BE2C (cell line): Measurements from ENCODE around the gene ZNF41.

Experiments
- DNase-seq: peaks from one replicate; pipeline ENCODE4 v3.0.0-alpha.2; 2020
- H3K27me3 ChIP-seq: fragments of 250-450 bp; sonication (Bioruptor Pico); 2 replicates; pipeline ENCODE4 v1.5.1; 2020; ENCODE audit warnings: mild to moderate bottlenecking
- H3K36me3 ChIP-seq: fragments of 250-450 bp; sonication (Bioruptor Pico); 2 replicates; pipeline ENCODE4 v1.5.1; 2020; ENCODE audit warnings: mild to moderate bottlenecking
- H3K4me1 ChIP-seq: fragments of 250-450 bp; sonication (Bioruptor Pico); 2 replicates; pipeline ENCODE4 v1.5.1; 2020
- H3K4me3 ChIP-seq: 2 replicates; pipeline ENCODE4 v1.5.1; 2011; ENCODE audit warnings: low read depth, low read length
- H3K9me3 ChIP-seq: fragments of 250-450 bp; sonication (Bioruptor Pico); 2 replicates; pipeline ENCODE4 v1.5.1; 2020
- CTCF ChIP-seq: IDR thresholded peaks from 2 replicates; pipeline ENCODE4 v1.5.1; 2012; ENCODE audit warnings: mild to moderate bottlenecking, low read depth, low read length

Gene ZNF41

DNA sequence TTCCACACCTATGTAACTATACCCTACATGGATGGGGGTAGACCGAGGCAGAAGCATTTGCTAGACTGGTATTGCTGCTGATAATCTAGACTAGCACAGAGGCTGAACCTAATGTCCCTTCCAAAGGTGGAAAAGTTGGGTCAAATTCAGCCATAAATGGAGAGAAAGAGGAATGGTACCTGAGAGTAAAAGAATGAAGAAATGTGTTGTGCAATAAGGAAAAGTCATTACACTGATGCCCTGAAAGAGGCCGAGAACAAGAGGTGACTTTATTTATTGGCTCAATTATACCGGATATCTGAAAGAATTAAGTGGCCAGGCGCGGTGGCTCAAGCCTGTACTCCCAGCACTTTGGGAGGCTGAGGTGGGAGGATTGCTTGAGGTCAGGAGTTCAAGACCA, 52.1 kb downstream of the ZNF41 start:
- H3K4me1 ChIP-seq = no peaks in the 10 kb centered on the region
- H3K4me3 ChIP-seq = no peak overlapping the region
- DNase-seq = no peak
- no peaks in the 10 kb centered on the region for H3K27me3 ChIP-seq
- H3K36me3 ChIP-seq = no peaks in the 10 kb centered on the region
- TF ChIP-seq CTCF = no peak
- no peaks in the 10 kb centered on the region for H3K9me3 ChIP-seq

GRCh38 chrX:47422444-47422843, 60.6 kb downstream of the ZNF41 start:
- DNase-seq = no peak
- Histone ChIP-seq H3K9me3 (no peaks in the 10 kb centered on the region), H3K36me3 (no peaks in the 10 kb centered on the region), H3K4me1 (no peaks in the 10 kb centered on the region), H3K27me3 (no peaks in the 10 kb centered on the region), H3K4me3 (no peak overlapping the region)
- no peak for TF ChIP-seq CTCF

- H3K9me3 ChIP-seq = no peaks in the 10 kb centered on the region
- no peaks in the 10 kb centered on the region for H3K4me1 ChIP-seq
- H3K36me3 ChIP-seq = no peaks in the 10 kb centered on the region
- H3K27me3 ChIP-seq = no peaks in the 10 kb centered on the region
- TF ChIP-seq CTCF = no peak
- DNase-seq = no peak
- no peak overlapping the region for H3K4me3 ChIP-seq
These were observed 62.1 kb downstream of the ZNF41 start for GRCh38 chrX:47420962-47421361.

- Histone ChIP-seq H3K4me1 (no peaks in the 10 kb centered on the region), H3K9me3 (no peaks in the 10 kb centered on the region), H3K4me3 (no peak overlapping the region), H3K27me3 (no peaks in the 10 kb centered on the region), H3K36me3 (no peaks in the 10 kb centered on the region)
- no peak for TF ChIP-seq CTCF
- no peak for DNase-seq
These were observed 62.8 kb downstream of the ZNF41 start for GRCh38 chrX:47420265-47420664.

DNA sequence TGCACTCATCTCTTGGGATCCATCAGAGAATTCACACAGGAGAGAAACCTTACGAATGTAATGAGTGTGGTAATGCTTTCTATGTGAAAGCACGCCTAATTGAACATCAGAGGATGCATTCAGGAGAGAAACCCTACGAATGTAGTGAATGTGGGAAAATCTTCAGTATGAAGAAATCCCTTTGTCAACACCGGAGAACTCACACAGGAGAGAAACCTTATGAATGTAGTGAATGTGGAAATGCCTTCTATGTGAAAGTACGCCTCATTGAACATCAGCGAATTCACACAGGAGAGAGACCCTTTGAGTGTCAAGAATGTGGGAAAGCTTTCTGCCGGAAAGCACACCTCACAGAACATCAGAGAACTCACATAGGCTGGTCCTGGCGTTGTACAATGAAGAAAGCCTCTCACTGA, 69.8 kb downstream of the ZNF41 start:
- no peaks in the 10 kb centered on the region for H3K36me3 ChIP-seq
- DNase-seq = no peak
- H3K4me3 ChIP-seq = no peak overlapping the region
- no peaks in the 10 kb centered on the region for H3K4me1 ChIP-seq
- no peaks in the 10 kb centered on the region for H3K27me3 ChIP-seq
- TF ChIP-seq CTCF = no peak
- no peaks in the 10 kb centered on the region; the same call in 1 of the 2 replicates for H3K9me3 ChIP-seq
